Motor neuron (in vitro differentiated cells): ENCODE results near the gene PIK3R5. TPM values are rescaled to one million over a fixed set of nuclear protein-coding genes. Genes with fewer than 3 reads are reported as not detected.
A peak's percentile ranks its signal among the peaks of the same experiment; 100 is the strongest.

ENCODE experiments used
- ATAC-seq, 8 experiments: fragments of 200-7000 bp; cut with Tn5 transposase; replicated peaks in 6 of 8; 2 replicates each; pipeline ENCODE4 v1.8.0; 2021; ENCODE audit warnings: mild to moderate bottlenecking in 8 of 8, moderate library complexity in 8 of 8
- H3K27ac ChIP-seq, 2 donors: fragments of 250-450 bp; sonication (Bioruptor Pico); 2 replicates each; pipeline ENCODE4 v1.9.0; 2021; ENCODE audit warnings: antibody characterized with exemption in 2 of 2, mild to moderate bottlenecking in 2 of 2, moderate library complexity in 1 of 2
- H3K4me1 ChIP-seq, 2 donors: fragments of 250-450 bp; sonication (Bioruptor Pico); replicated peaks in 1 of 2; 2 replicates each; pipeline ENCODE4 v1.6.1; 2021; ENCODE audit warnings: antibody characterized with exemption in 2 of 2, mild to moderate bottlenecking in 2 of 2, moderate library complexity in 1 of 2
- H3K4me3 ChIP-seq, 5 donors: fragments of 250-450 bp; sonication (Bioruptor Pico); 2 replicates each; pipeline ENCODE4 v1.9.0; 2021; ENCODE audit warnings: antibody characterized with exemption in 5 of 5, mild to moderate bottlenecking in 5 of 5, moderate library complexity in 4 of 5
- WGBS, 10 experiments: fragments of 450-650 bp; shearing (Covaris generic); methylation state at CpG; one replicate each; pipeline ENCODE4 v1.0.0; 2022; 5-methylcytosine and 5-hydroxymethylcytosine counted together
- in situ Hi-C, 9 experiments: fragments of 400-800 bp; cut with MboI; loops; one replicate each; pipeline ENCODE4 v1.15.0; 2021; ENCODE audit warnings: low sequenced_read_pairs in 9 of 9, low pct_unique_long_range_greater_than_20kb in 2 of 9; ENCODE audit not compliant: unreplicated experiment in 9 of 9
- total RNA-seq, 8 experiments: library from RNA; unstranded; fragments of 300-600 nt; gene quantifications; 2 replicates each; pipeline versions ENCODE4 v1.2.3 to v1.2.4, GENCODE V29; 2022

The PIK3R5 gene
- total RNA-seq, 8 experiments from 2014 or later = 0.27 to 1.7 (median 0.86) TPM

DNA sequence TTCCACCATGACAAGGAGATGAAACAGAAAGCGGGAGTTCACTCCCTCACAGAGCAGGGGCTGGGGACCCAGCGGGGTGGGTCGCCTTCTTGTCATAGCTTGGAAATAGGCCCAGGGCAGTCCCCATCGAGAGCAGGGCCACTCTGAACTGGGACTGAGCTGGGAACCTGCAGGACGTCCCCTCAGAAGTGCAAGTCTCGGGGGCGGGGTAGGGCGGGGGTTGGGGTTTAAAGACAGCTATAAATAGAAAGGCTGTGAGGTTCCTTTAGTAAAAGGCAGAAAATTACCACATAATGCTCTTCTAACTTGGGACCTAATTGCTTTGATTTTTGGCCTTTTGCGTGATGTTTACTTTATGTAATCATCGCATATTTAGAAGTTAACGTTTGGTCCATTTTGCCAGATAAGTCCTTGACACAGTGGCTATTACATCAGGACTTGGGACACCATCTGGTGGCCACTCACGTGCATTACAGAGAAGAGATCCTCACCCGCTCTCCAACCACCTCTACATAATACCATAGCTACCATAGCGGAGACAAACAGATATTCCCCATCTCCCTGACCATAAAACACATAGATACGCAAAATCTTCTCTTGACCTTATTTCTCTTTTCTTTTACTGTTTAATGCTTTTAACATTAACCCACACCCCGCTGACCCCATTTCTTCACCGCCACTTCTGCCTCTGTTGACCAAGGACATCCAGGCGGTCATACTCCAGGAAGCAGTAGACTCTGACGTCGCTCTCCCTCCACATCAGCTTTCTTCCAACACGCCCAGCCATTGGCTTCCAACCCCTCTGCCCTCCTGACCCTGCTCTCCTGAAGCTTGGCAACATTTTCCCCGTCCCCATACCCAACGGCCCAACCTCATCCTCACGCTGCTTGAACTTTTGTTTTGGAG is 70.6 kb downstream of the PIK3R5 start:
- ATAC-seq = peak; percentile 81 to 99 (median 94)
- no peak overlapping the region for H3K27ac ChIP-seq
- in situ Hi-C loops = loop anchor here in 1 of 9 experiments (25.0 kb wide), 1 partner anchor 108 kb away; the partner anchor contains the start of gene MFSD6L
- 43 to 83% (median 60%) methylated on average over 1 to 17 of the region's 24 CpGs; no CpG with 5 or more reads in 1 of the 10 experiments for WGBS, 10 experiments
- H3K4me3 ChIP-seq = no peak overlapping the region
- H3K4me1 ChIP-seq = peaks cover 0 to 7% of the 10 kb centered on the region in 2 donors

DNA sequence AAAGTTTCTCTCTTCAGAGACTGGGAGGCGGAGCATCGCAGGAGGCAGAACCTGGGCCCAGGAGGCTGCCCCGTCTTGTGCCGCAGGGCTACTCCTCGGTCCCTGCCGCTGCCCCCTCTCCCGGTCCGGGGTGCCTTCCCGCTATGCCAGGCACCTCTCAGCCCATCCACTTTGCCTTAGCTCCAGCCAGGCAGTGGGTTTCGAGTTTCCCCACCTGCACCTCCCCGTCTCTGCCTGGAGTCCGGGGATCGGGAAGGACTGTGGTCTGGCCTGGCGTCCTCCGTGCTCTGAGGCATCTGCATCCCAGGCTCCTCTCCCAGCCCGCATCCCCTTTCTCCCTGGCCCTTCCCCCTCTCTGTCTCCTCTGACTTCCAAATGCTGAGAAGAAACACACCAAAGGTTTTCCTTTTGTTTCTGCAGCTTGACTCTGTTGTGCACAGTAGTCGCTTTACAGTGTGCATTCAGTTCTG is 71.3 kb downstream of the PIK3R5 start:
- 20 to 70% (median 50%) methylated on average over 2 of the region's 17 CpGs; no CpG with 5 or more reads in 6 of the 10 experiments for WGBS, 10 experiments
- peak in 3 of 8 experiments; percentile 3 to 37 (median 12) for ATAC-seq
- in situ Hi-C loops = loop anchor here in 1 of 9 experiments (25.0 kb wide), 1 partner anchor 107 kb away; the partner anchor contains the start of gene MFSD6L
- Histone ChIP-seq H3K27ac (no peak overlapping the region), H3K4me3 (no peak overlapping the region), H3K4me1 (peaks cover 0 to 7% of the 10 kb centered on the region in 2 donors)

DNA sequence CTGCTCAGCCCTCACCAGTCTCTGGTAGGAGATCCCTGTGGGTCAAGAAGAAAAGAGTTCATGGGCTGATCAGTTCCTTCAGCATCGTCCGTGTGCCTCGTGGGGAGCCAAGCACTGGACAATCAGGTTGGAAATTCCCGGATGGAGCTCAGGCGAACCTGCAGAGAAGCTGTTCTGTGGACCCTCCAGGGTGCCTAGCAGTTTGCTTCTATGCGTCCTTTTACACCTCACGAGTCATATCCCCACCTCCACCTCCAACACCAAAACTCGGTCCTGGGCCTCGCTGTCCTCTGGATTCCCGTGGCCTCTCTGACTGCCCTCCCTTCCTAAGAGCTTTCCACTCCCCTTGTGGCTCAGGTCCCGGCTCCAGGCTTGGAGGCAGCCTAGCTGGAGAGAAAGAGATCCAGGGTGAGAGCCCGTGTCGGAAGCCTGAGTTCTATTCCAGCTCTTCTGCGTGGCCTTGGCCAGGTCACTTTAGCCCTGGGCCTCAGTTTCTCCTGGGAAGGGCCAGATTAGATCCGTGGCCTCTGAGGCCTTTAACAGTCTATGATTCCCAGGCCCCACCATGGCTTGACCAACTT is 71.8 kb downstream of the PIK3R5 start:
- no peak for ATAC-seq
- Histone ChIP-seq H3K4me1 (peaks cover 0 to 7% of the 10 kb centered on the region in 2 donors), H3K27ac (no peak overlapping the region), H3K4me3 (no peak overlapping the region)
- WGBS, 10 experiments = 40 to 93% (median 80%) methylated on average over 1 to 11 of the region's 15 CpGs; no CpG with 5 or more reads in 3 of the 10 experiments
- in situ Hi-C loops = loop anchor here in 1 of 9 experiments (25.0 kb wide), 1 partner anchor 106 kb away; the partner anchor contains the start of gene MFSD6L

DNA sequence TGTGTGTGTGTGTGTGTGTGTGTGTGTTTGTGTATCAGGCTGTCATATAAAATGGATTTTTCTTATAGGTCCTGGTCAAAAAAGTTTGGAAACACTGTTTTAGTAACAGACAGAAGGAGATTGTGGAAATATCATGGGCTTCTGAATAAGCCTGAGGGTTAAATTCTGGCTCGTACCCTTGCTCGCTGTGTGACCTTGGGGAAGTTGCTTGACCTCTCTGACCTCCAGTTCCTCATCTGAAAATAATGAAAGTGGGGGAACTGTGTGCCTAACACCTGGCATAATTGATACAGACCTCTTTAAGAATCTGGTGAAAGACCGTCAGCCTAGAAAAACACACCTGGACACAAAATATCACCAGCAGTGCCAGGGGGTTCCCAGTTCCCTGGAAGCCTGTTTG is 72.4 kb downstream of the PIK3R5 start:
- Histone ChIP-seq H3K27ac (no peak overlapping the region), H3K4me3 (no peak overlapping the region), H3K4me1 (peaks cover 0 to 7% of the 10 kb centered on the region in 2 donors)
- in situ Hi-C loops = loop anchor here in 1 of 9 experiments (25.0 kb wide), 1 partner anchor 106 kb away; the partner anchor contains the start of gene MFSD6L
- 83 to 100% (median 95%) methylated on average over 1 to 2 of the region's 3 CpGs; no CpG with 5 or more reads in 6 of the 10 experiments for WGBS, 10 experiments
- ATAC-seq = no peak

DNA sequence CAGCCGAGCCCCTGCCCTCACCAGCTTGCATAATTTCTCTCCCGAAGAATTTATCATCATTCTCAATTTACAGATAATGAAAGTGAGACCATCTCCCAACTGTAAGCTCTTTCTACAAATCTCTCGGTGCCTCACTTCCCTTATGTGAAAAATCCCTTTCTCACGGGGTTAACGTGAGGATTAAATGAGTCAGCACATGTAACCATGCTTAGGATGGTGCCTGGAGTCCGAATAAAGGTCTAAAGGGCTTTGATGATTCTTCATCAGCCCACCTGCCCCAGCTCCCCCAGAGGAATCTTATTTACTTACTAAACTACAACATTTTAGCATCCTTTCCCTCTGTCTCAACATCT is 73.2 kb downstream of the PIK3R5 start:
- ATAC-seq = no peak
- WGBS, 10 experiments = 19 to 100% (median 64%) methylated on average over 1 to 5 of the region's 6 CpGs; no CpG with 5 or more reads in 2 of the 10 experiments
- in situ Hi-C loops = loop anchor here in 1 of 9 experiments (25.0 kb wide), 1 partner anchor 105 kb away; the partner anchor contains the start of gene MFSD6L

DNA sequence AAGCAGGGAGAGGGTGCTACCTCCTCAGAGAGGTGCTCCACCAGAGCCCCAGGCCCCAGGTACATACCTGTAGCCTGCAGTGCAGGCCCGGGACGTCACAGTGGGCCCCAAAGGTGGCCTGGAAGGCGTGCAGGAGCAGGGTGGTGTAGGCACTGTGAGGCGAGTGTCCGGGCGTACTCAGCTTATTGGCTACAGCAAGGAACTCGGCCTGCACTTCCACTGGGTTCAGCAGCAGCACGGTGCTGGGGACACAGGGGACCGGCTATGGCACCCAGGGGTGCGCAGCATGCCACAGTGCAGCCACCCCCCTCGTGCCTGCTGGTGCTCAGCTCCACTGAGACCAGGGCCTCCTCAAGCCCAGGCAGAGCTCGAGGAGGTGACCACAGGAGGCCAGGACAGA is 74.8 kb downstream of the PIK3R5 start:
- H3K4me3 ChIP-seq = no peak overlapping the region
- in situ Hi-C loops = loop anchor here in 1 of 9 experiments (25.0 kb wide), 1 partner anchor 103 kb away; the partner anchor contains the start of gene MFSD6L
- no peak for ATAC-seq
- H3K4me1 ChIP-seq = peaks cover 0 to 7% of the 10 kb centered on the region in 2 donors
- H3K27ac ChIP-seq = no peak overlapping the region
- 14 to 93% (median 55%) methylated on average over 1 to 5 of the region's 12 CpGs; no CpG with 5 or more reads in 5 of the 10 experiments for WGBS, 10 experiments

More for the DNA sequence above, 73.2 kb downstream of the PIK3R5 start:
- no peak overlapping the region for H3K4me3 ChIP-seq
- no peak overlapping the region for H3K27ac ChIP-seq
- H3K4me1 ChIP-seq = peaks cover 0 to 7% of the 10 kb centered on the region in 2 donors

DNA sequence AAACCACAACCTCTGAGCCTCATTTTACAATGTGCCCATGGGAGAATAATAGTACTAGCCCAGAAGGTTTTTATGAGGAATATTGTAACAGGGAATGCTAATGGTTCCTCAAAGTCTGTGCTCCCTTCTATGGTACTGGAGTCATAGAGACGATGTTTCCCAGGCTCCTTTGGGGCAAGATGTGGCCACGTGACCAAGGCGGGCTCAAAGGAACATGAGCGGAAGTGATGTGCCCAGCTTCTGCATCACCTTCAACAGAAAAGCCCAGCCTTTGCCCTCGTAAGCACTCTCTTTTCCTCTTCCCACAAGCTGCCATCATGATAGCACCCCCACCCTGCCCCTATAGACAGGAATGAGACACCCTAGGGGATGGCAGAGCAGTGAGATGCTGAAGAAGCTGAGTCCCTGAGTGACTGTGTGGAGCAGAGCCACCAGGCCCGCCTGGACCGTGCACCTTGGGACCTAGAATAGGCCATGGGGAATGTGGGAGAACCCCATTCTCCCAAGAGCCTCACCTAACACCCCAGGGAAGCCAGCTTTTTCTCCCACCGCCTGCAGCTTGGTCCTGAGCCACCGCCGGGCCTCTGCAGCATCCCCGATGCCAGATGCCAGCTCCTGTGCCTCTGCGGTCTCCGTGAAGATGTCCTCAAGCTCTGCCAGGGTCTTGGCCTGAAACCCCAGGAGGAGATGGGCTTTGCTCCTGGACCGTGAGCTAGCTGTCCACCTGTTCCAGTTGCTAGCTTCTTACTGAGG is 75.9 kb downstream of the PIK3R5 start:
- in situ Hi-C loops = loop anchor here in 1 of 9 experiments (25.0 kb wide), 1 partner anchor 102 kb away; the partner anchor contains the start of gene MFSD6L
- WGBS, 10 experiments = 57 to 100% (median 100%) methylated on average over 1 to 5 of the region's 14 CpGs; no CpG with 5 or more reads in 5 of the 10 experiments
- Histone ChIP-seq H3K4me1 (peaks cover 0 to 4% of the 10 kb centered on the region in 2 donors), H3K27ac (no peak overlapping the region), H3K4me3 (no peak overlapping the region)
- no peak for ATAC-seq

DNA sequence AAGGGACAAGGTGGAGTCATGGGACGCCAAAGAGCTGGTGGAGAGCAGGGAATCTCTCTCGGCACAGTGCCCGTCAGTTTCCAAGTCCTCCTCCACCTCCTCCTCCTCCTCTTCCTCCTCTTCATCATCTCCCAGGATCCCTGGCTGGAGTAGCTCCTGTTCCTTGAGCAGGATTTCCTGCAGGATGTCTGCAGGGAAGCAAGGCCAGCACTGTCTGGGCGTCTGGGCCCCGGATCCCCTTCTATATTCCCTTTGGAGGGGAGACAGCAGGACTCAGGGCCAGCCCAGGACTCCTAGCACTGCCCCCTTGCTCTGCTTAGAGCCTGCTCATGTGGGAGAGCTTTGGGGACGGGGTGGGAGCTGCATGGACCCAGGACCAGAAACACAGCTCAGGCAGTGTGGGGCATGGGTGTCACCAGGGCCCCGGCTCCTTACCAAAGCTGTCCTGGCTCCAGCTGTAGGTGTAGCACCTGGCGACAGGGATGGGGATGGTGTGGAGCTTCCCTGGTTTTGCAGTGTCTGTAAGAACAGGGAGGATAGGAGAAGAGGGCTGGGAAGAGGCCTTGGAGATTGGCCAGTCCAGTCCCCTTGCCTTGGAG is 76.7 kb downstream of the PIK3R5 start:
- Histone ChIP-seq H3K4me1 (no peaks in the 10 kb centered on the region), H3K27ac (no peak overlapping the region), H3K4me3 (no peak overlapping the region)
- in situ Hi-C loops = loop anchor here in 1 of 9 experiments (25.0 kb wide), 1 partner anchor 102 kb away; the partner anchor contains the start of gene MFSD6L
- peak; percentile 12 to 36 (median 22) for ATAC-seq
- WGBS, 10 experiments = 0 to 86% (median 53%) methylated on average over 1 to 3 of the region's 8 CpGs; no CpG with 5 or more reads in 7 of the 10 experiments

DNA sequence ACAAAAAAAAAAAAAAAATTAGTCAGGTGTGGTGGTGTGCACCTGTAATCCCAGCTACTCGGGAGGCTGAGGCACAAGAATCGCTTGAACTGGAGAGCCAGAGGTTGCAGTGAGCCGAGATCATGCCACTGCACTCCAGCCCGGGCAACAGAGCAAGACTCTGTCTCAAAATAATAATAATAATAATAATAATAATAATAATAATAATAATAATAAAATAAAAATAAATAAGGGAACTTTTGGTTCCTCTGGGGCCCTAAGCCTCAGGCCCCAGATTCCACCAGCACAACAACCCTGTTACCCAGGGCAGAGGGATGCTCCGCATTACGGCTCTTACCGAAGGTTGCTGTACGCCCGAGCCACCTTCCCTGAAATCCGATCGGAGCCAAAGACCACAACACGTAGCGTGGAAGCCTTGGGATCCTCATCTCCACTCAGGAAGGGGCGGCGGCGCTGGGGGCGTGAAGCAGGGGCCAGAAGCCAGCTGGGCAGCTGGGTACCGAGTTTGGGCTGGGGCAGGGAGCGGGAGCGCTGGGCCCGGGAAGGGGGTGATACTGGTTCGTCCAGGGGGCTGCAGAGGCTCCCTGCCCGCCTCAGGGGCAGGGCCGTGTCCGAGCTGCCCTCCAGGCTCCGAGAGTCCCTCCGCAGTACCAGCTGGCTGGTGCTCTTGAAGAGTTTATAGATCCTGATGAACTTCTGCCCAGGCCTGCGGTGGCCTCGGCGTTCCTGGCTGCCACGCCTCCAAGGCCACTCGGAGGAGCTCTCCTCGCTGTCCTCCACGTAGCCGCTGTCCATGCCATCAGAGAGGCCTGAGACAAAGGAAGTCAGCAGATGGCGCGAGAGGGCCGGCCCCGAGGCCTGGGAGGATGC is 77.4 kb downstream of the PIK3R5 start:
- 56 to 100% (median 92%) methylated on average over 1 to 19 of the region's 39 CpGs; no CpG with 5 or more reads in 4 of the 10 experiments for WGBS, 10 experiments
- Histone ChIP-seq H3K27ac (no peak overlapping the region), H3K4me1 (no peaks in the 10 kb centered on the region), H3K4me3 (no peak overlapping the region)
- in situ Hi-C loops = loop anchor here in 1 of 9 experiments (25.0 kb wide), 1 partner anchor 101 kb away; the partner anchor contains the start of gene MFSD6L
- peak; percentile 91 to 99 (median 96) for ATAC-seq

DNA sequence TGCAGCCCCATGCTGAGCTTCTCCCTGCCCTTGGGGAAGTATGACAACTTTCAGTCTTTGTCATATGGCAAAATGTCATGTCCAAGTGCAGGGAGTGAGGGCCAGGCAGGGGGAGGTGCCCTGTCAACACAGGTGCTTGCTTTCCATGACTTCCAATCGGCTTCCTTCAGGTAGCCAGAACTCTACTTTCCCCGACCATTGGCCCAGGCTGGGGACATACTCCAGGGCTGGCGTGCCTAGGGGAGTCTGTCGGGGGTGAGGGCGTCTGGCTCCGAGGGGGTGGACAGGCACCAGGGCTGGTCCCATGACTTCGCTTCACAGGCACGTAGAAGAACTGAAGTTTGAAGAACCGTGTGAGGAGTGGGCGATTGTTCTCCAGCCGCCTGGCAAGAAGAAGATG is 78.2 kb downstream of the PIK3R5 start:
- Histone ChIP-seq H3K4me3 (no peak overlapping the region), H3K27ac (no peak overlapping the region), H3K4me1 (no peaks in the 10 kb centered on the region)
- in situ Hi-C loops = loop anchor here in 1 of 9 experiments (25.0 kb wide), 1 partner anchor 100 kb away; the partner anchor contains the start of gene MFSD6L
- no peak for ATAC-seq
- WGBS, 10 experiments = 74 to 97% (median 89%) methylated on average over 3 to 10 of the region's 11 CpGs; no CpG with 5 or more reads in 5 of the 10 experiments
